ENCODE data around the gene APOL6.
"Not testable (repeated sequence)": the region's sequence is repeated elsewhere in the genome, so short reads cannot be mapped to it uniquely, and the experiment has no call there.

APOL6 gene

GRCh38 chr22:35664955-35665587 is 16.8 kb downstream of the APOL6 start:
- Histone ChIP-seq H3K27ac (ENCODE audit: poor library complexity, severe bottlenecking) (no peak overlapping the region), H3K36me3 (ENCODE audit: low read depth) (peaks cover 16% of the 10 kb centered on the region), H3K27me3 (ENCODE audit: insufficient read depth, poor library complexity, severe bottlenecking) (no peaks in the 10 kb centered on the region), H3K4me3 (ENCODE audit: severe bottlenecking) (no peak overlapping the region), H3K4me1 (ENCODE audit: insufficient read depth, poor library complexity, severe bottlenecking) (no peaks in the 10 kb centered on the region), H3K9me3 (ENCODE audit: severe bottlenecking) (peaks cover 18% of the 10 kb centered on the region)
- DNase-seq (ENCODE audit: low spot score) (no peak), ATAC-seq (ENCODE audit: low read depth) (no peak)
- TF ChIP-seq CTCF (IDR thresholded peaks at IDR 0.05; ENCODE audit: poor library complexity, severe bottlenecking) = no peak

GRCh38 chr22:35666699-35667098 is 18.5 kb downstream of the APOL6 start:
- Histone ChIP-seq H3K36me3 (ENCODE audit: low read depth) (peaks cover 10% of the 10 kb centered on the region; the same call in 1 of the 2 replicates), H3K9me3 (ENCODE audit: severe bottlenecking) (peaks cover 18% of the 10 kb centered on the region)
- H3K4me1 ChIP-seq (ENCODE audit: insufficient read depth, poor library complexity, severe bottlenecking); H3K4me3 ChIP-seq (ENCODE audit: severe bottlenecking); ATAC-seq (ENCODE audit: low read depth); H3K27me3 ChIP-seq (ENCODE audit: insufficient read depth, poor library complexity, severe bottlenecking); H3K27ac ChIP-seq (ENCODE audit: poor library complexity, severe bottlenecking); DNase-seq (ENCODE audit: low spot score): not testable (repeated sequence)

- ATAC-seq (ENCODE audit: low read depth) = no peak
- Histone ChIP-seq H3K9me3 (ENCODE audit: severe bottlenecking) (no peaks in the 10 kb centered on the region), H3K27ac (ENCODE audit: poor library complexity, severe bottlenecking) (no peak overlapping the region), H3K4me3 (ENCODE audit: severe bottlenecking) (no peak overlapping the region), H3K4me1 (ENCODE audit: insufficient read depth, poor library complexity, severe bottlenecking) (no peaks in the 10 kb centered on the region), H3K36me3 (ENCODE audit: low read depth) (no peaks in the 10 kb centered on the region), H3K27me3 (ENCODE audit: insufficient read depth, poor library complexity, severe bottlenecking) (no peaks in the 10 kb centered on the region)
- DNase-seq (ENCODE audit: low spot score) = no peak
- no peak for TF ChIP-seq CTCF (IDR thresholded peaks at IDR 0.05; ENCODE audit: poor library complexity, severe bottlenecking)
Observed at GRCh38 chr22:35674335-35674734, 26.1 kb downstream of the APOL6 start.

GRCh38 chr22:35676065-35676464 is 27.8 kb downstream of the APOL6 start:
- not testable (repeated sequence) for H3K27me3 ChIP-seq (ENCODE audit: insufficient read depth, poor library complexity, severe bottlenecking); H3K36me3 ChIP-seq (ENCODE audit: low read depth); H3K4me1 ChIP-seq (ENCODE audit: insufficient read depth, poor library complexity, severe bottlenecking); H3K27ac ChIP-seq (ENCODE audit: poor library complexity, severe bottlenecking); H3K9me3 ChIP-seq (ENCODE audit: severe bottlenecking); ATAC-seq (ENCODE audit: low read depth); DNase-seq (ENCODE audit: low spot score); H3K4me3 ChIP-seq (ENCODE audit: severe bottlenecking)

- ATAC-seq (ENCODE audit: low read depth) = no peak
- Histone ChIP-seq H3K27ac (ENCODE audit: poor library complexity, severe bottlenecking) (no peak overlapping the region), H3K4me3 (ENCODE audit: severe bottlenecking) (no peak overlapping the region), H3K27me3 (ENCODE audit: insufficient read depth, poor library complexity, severe bottlenecking) (no peaks in the 10 kb centered on the region), H3K4me1 (ENCODE audit: insufficient read depth, poor library complexity, severe bottlenecking) (no peaks in the 10 kb centered on the region), H3K36me3 (ENCODE audit: low read depth) (no peaks in the 10 kb centered on the region), H3K9me3 (ENCODE audit: severe bottlenecking) (no peaks in the 10 kb centered on the region)
- TF ChIP-seq CTCF (IDR thresholded peaks at IDR 0.05; ENCODE audit: poor library complexity, severe bottlenecking) = no peak
- DNase-seq (ENCODE audit: low spot score) = no peak
Observed at GRCh38 chr22:35677460-35678187, 29.4 kb downstream of the APOL6 start.

- H3K4me3 ChIP-seq (ENCODE audit: severe bottlenecking) = no peak overlapping the region
- H3K4me1 ChIP-seq (ENCODE audit: insufficient read depth, poor library complexity, severe bottlenecking) = no peaks in the 10 kb centered on the region
- ATAC-seq (ENCODE audit: low read depth) = no peak
- no peak for TF ChIP-seq CTCF (IDR thresholded peaks at IDR 0.05; ENCODE audit: poor library complexity, severe bottlenecking)
- no peak overlapping the region for H3K27ac ChIP-seq (ENCODE audit: poor library complexity, severe bottlenecking)
- no peaks in the 10 kb centered on the region for H3K27me3 ChIP-seq (ENCODE audit: insufficient read depth, poor library complexity, severe bottlenecking)
- no peaks in the 10 kb centered on the region for H3K36me3 ChIP-seq (ENCODE audit: low read depth)
- H3K9me3 ChIP-seq (ENCODE audit: severe bottlenecking) = no peaks in the 10 kb centered on the region
- no peak for DNase-seq (ENCODE audit: low spot score)
Observed at GRCh38 chr22:35678836-35679235, 30.6 kb downstream of the APOL6 start.

- H3K36me3 ChIP-seq (ENCODE audit: low read depth); H3K27me3 ChIP-seq (ENCODE audit: insufficient read depth, poor library complexity, severe bottlenecking); ATAC-seq (ENCODE audit: low read depth); DNase-seq (ENCODE audit: low spot score); H3K27ac ChIP-seq (ENCODE audit: poor library complexity, severe bottlenecking); H3K4me3 ChIP-seq (ENCODE audit: severe bottlenecking); H3K4me1 ChIP-seq (ENCODE audit: insufficient read depth, poor library complexity, severe bottlenecking); H3K9me3 ChIP-seq (ENCODE audit: severe bottlenecking): not testable (repeated sequence)
Observed at GRCh38 chr22:35679492-35679891, 31.2 kb downstream of the APOL6 start.

Data from RWPE2 (cell line).